ENCODE measurements around the gene ANLN.

Gene ANLN, protein sequence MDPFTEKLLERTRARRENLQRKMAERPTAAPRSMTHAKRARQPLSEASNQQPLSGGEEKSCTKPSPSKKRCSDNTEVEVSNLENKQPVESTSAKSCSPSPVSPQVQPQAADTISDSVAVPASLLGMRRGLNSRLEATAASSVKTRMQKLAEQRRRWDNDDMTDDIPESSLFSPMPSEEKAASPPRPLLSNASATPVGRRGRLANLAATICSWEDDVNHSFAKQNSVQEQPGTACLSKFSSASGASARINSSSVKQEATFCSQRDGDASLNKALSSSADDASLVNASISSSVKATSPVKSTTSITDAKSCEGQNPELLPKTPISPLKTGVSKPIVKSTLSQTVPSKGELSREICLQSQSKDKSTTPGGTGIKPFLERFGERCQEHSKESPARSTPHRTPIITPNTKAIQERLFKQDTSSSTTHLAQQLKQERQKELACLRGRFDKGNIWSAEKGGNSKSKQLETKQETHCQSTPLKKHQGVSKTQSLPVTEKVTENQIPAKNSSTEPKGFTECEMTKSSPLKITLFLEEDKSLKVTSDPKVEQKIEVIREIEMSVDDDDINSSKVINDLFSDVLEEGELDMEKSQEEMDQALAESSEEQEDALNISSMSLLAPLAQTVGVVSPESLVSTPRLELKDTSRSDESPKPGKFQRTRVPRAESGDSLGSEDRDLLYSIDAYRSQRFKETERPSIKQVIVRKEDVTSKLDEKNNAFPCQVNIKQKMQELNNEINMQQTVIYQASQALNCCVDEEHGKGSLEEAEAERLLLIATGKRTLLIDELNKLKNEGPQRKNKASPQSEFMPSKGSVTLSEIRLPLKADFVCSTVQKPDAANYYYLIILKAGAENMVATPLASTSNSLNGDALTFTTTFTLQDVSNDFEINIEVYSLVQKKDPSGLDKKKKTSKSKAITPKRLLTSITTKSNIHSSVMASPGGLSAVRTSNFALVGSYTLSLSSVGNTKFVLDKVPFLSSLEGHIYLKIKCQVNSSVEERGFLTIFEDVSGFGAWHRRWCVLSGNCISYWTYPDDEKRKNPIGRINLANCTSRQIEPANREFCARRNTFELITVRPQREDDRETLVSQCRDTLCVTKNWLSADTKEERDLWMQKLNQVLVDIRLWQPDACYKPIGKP

GRCh38 chr7:36389371-36390198 lies at the start of gene ANLN:
ANLN (plus strand) TSS chr7:36389862; CDS start chr7:36390027, 165 bp downstream.
- peak; percentile 93 for DNase-seq

DNA sequence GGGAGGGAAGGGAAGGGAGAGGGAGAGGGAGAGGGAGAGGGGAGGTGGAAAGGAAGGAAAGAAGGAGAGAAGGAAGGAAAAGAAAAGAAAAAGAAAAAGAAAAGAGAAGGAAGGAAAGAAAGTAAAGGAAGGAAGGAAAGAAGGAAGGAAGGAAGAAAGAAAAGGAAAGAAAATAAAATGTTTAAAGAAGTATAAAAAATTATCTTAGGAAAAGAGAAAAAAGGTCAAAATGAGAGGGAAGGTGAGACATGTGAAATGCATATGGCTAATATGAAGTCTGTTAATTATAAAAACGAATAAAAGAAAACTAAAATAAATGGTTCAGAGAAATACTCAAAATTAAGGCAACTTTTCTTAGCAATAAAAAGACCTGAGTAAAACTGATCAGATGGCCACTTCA lies 46.1 kb upstream of the ANLN start:
- no peak for DNase-seq

GRCh38 chr7:36344622-36345021 lies 45.0 kb upstream of the ANLN start:
- DNase-seq, result no peak

DNA sequence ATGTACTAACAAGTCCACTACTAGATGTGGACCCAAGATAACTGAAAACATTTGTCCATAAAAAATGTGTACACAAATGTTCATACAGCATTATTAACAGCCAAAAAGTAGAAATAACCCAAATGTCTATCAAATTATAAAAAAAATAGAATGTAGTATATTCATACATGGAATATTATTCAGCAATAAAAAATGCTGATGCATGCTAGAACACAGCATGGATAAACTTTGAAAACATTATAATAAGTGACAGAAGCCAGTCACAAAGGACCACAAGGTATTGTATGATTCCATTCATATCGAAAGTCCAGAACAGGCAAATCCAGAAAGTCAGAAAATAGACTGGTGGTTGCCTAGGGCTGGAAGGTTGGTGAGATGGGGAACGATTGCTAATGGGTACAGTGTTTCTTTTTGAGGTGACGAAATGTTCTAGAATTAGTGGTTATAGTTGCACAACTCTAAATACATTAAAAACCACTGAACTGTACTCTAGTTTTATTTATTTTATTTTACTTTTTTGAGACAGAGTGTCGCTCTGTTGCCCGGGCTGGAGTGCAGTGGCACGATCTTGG lies 43.3 kb upstream of the ANLN start:
- no peak for DNase-seq

DNA sequence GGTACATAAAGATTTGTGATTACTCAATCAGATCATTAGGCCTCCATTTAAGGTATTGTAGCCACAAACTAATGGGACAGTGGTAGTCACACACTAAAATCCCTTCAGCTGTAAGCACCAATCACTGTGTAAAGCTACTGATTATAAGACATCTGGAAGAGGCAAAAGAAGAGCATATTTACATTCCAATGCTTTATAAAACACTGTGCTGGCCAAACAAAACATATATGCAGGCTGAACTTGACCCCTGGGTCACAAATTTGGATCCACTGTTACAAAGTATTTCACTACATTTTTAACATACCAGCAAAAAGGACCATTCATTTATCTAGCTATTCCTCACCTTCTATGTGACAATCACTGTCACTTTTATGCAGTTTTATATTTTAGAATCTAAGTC lies 41.4 kb upstream of the ANLN start:
- DNase-seq, result no peak

- DNase-seq, result no peak
These were observed 40.9 kb upstream of the ANLN start for GRCh38 chr7:36348771-36349170.

DNA sequence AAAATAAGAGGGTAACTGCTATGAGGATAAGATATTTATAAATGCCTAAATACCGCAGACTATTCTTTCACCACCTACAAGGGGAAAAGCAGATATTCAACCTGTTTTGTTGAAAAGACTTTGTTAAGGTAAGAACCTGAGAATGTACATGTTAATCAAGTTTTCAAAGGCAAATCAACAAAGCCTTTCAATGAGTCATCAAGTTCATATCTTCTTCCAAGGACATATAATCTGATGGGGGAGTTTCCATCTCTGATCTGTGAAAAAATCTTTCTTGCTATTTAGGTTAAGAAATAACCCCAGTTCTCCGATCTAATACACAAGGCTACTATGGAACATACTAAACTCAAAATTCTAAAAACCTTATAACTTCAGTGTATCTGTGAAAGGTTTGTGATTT lies 40.0 kb upstream of the ANLN start:
- no peak for DNase-seq

- DNase-seq, result no peak
These were observed 34.2 kb upstream of the ANLN start for GRCh38 chr7:36355490-36355889.

DNA sequence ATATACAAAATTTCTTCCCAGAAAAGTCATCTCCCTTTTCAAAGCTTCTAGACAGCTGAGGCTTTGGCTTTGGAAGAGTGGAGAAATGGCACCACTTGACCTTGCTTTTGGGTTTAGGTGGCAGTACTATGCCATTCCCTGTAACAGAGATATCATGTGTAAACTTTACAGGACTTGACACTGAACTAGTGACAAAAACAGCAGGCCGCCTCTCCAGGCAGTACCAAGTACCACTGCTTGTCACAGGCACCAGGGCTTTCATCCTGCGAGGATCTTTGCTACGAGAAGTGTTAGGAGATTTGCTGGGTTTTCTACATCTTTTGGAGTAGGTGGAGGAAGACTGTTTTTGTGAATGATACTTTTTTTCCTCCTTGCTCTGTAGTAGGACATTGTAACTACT lies 32.6 kb upstream of the ANLN start:
- DNase-seq, result no peak

DNA sequence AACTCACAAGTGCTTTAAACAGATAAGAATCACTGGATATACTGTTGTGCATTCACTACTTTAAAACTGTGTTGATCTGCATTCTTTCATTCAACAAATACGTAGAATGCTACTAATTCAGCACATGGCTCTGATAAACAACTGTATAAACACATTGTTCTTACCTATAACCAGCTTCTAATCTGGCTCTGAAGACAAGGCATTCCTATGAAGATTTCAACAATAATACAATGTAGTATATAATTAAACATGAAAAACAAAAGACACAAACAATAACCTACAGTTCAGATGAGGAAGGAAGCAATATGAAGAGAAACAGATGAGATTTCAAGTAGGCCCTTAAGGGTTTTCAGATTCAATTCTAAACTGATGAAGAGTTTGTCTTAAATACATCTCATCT lies 31.1 kb upstream of the ANLN start:
- no peak for DNase-seq

- DNase-seq, result no peak
These were observed 29.4 kb upstream of the ANLN start for GRCh38 chr7:36360244-36360643.

GRCh38 chr7:36361227-36361626 lies 28.4 kb upstream of the ANLN start:
- DNase-seq, result no peak

DNA sequence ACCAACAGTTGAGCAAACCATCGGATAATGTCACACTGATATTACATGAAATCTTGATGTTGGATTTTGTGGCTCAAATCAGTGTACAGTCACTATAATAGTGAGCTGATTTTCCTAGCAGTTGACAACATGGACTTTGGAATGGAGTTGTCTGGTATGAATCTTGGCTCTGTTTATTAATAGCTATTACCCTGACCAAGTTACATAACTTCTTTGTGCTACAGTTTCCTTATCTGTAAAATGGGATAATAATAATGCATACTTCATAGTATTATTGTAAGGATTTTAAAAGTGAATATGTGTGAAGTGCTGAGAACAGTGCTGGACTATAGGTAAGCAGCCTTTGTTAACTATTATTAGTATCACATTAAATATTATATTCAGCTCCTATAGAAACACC lies 26.1 kb upstream of the ANLN start:
- no peak for DNase-seq

GRCh38 chr7:36366005-36366717 lies 23.5 kb upstream of the ANLN start:
- no peak for DNase-seq

DNA sequence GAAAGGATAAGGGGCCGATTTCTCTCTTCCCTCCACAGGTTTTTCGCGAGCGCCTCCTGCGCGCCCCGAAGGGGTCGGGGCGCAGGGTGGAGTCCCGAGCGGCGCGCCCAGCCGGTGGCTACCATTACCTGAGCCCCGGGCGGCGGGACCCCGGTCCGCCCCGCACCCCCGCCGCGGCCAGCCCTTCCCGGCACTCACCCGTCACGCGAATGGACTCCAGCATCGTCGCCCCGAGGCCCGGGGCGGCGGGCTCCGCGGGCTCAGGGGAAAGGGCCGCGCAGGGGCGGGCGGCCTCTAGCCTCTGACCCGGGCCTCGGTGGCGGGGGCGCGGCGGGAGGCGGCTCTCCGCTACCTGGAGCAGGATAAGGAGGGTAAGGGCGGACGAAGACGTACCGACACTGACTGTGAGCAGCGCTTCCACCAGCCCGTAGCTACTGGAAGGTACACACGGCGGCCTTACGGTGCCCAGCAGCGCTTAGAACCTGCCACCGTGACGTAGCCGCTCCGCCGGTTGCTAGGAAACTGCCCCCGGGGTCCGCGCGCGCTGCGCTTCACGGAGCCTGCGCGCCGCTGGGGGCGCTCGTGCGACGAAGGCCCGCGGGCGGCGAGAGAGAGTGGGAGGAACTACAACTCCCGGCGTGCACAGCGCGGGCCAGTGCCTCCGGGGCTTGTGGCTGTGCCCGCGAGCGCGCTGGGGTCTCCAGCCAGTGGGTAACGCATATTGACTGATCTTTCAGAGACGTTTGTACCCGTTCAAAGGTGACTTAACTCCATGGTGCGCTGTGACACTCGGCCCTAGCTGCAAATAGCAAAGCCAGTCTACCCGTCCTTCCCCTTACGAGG lies 22.7 kb upstream of the ANLN start:
- peak; percentile 73 for DNase-seq

- DNase-seq, result no peak
These were observed 22.0 kb upstream of the ANLN start for GRCh38 chr7:36367561-36368077.

GRCh38 chr7:36368496-36368895 lies 21.2 kb upstream of the ANLN start:
- no peak for DNase-seq

DNA sequence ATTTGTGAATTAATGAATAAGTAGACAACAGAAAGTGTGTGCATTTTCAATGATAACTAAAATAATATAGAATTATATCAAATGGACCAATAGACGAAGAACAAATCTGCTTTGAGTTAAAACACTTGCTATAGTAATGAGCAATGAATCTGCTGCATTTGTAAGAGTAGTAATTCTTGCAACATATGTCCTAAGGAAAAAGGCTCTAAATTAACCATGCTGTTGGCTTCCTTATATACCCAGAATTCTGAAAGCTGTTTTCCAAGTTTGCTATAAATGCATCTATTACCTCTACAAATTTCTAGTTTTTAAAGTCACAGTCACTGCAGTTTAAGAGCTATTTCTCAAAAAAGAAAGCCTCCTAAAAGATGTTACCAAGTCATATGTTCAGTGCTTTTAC lies 20.5 kb upstream of the ANLN start:
- no peak for DNase-seq

- DNase-seq, result no peak
These were observed 19.6 kb upstream of the ANLN start for GRCh38 chr7:36370046-36370445.

- DNase-seq, result no peak
These were observed 17.5 kb upstream of the ANLN start for GRCh38 chr7:36372156-36372555.

Measured in DMS79 (cell line).